OCI-LY3 (cell line): Measurements from ENCODE around the gene MAP3K5.

Experiments used
- H2AFZ ChIP-seq: fragments of 200-600, 300-600 bp; shearing (Covaris generic); 2 replicates; pipeline ENCODE4 v1.6.0; 2014; ENCODE audit warnings: antibody characterized with exemption, low read depth, low read length
- H3K27ac ChIP-seq: fragments of 200-600, 300-600 bp; sonication (generic); 2 replicates; pipeline ENCODE4 v1.5.1; 2014; ENCODE audit warnings: mild to moderate bottlenecking, low read length, moderate library complexity, mixed read lengths
- H3K27me3 ChIP-seq: fragments of 200-600, 300-600 bp; sonication (generic); 2 replicates; pipeline ENCODE4 v1.6.1; 2014; ENCODE audit warnings: low read depth, low read length, mixed read lengths
- H3K36me3 ChIP-seq: fragments of 200-600, 300-600 bp; sonication (generic); replicated peaks from 2 replicates; pipeline ENCODE3; 2014; ENCODE audit warnings: low read depth, low read length, mixed read lengths
- H3K4me1 ChIP-seq: fragments of 300-600, 200-600 bp; sonication (generic); 2 replicates; pipeline ENCODE4 v1.6.1; 2014; ENCODE audit warnings: low read length, mixed read lengths
- H3K4me2 ChIP-seq: fragments of 200-600, 300-600 bp; sonication (generic); 2 replicates; pipeline ENCODE4 v1.6.1; 2014; ENCODE audit warnings: low read length, mixed read lengths
- H3K4me3 ChIP-seq: fragments of 300-600, 200-600 bp; sonication (generic); 2 replicates; pipeline ENCODE4 v1.5.1; 2014; ENCODE audit warnings: antibody characterized with exemption, mild to moderate bottlenecking, low read length, moderate library complexity
- H3K79me2 ChIP-seq: fragments of 300-600, 200-600 bp; shearing (Covaris generic); 2 replicates; pipeline ENCODE4 v1.6.1; 2014; ENCODE audit warnings: mild to moderate bottlenecking, low read length, mixed read lengths
- H3K9ac ChIP-seq: fragments of 300-600, 200-600 bp; shearing (Covaris generic); 2 replicates; pipeline ENCODE4 v1.6.0; 2014; ENCODE audit warnings: mild to moderate bottlenecking, low read length, moderate library complexity
- H3K9me3 ChIP-seq: fragments of 200-600, 300-600 bp; shearing (Covaris generic); 2 replicates; pipeline ENCODE4 v1.6.1; 2014; ENCODE audit warnings: low read length, mixed read lengths; ENCODE audit not compliant: insufficient read depth
- H4K20me1 ChIP-seq: fragments of 200-600, 300-600 bp; sonication (generic); 2 replicates; pipeline ENCODE4 v1.6.1; 2016; ENCODE audit warnings: low read length, mixed read lengths; ENCODE audit not compliant: insufficient read depth
- CTCF ChIP-seq: fragments of 200-600, 300-600 bp; sonication (generic); IDR thresholded peaks from 2 replicates; pipeline ENCODE4 v1.5.1; 2014; ENCODE audit warnings: antibody characterized with exemption, low read length, low read depth
- EZH2phosphoT487 ChIP-seq: fragments of 200-600 bp; shearing (Covaris generic); IDR thresholded peaks from 2 replicates; pipeline ENCODE4 v1.6.1; 2018; ENCODE audit warnings: antibody characterized with exemption, mixed run types, low read depth

The MAP3K5 gene

DNA sequence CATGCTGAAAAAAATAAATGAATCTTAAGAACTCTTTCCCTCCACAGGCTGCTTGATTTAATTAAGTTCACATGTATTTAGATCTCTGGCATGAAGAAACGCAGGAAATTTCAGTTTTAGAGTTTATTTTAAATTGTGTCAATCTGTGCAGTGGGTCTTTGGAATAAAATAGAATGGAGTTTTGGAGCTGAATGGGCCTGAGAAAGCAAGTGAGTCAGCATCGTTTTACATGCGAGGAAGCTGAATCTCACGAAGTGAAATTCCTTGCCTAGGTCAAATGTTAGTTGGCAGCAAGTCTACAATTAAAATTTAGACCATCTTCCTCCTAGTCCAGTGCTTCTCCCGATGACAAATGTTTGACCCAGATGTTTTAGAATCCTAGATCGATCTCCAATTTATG is 264.4 kb downstream of the MAP3K5 start:
- no peaks in the 10 kb centered on the region for H3K27me3 ChIP-seq
- H3K9ac ChIP-seq: no peak overlapping the region
- H3K36me3 ChIP-seq: no peaks in the 10 kb centered on the region

DNA sequence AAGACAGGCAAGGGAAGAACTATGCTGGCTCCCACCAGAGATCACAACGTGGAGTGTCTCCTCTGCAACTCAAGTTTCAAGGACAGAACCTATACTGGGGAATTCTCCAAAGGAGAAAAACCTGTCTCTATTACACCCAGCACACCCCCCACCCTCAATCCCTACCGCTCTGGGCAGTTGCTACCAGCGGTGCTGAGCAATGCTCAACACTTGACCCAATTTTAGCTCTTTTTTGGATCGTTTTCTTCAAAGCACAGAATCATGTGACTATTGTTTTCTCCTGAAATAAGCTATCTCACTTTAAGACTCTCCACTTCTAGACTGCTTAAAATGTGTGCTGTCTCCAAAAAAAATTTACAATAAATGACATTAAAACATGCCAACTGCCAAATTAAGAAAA is 265.3 kb downstream of the MAP3K5 start:
- no peaks in the 10 kb centered on the region for H3K9me3 ChIP-seq
- H3K4me2 ChIP-seq: no peak overlapping the region
- H3K4me3 ChIP-seq: no peak overlapping the region
- TF ChIP-seq EZH2phosphoT487: no peak
- no peak for TF ChIP-seq CTCF
- no peak overlapping the region for H3K27ac ChIP-seq
- no peak overlapping the region for H3K9ac ChIP-seq
- H3K36me3 ChIP-seq: no peaks in the 10 kb centered on the region
- H3K4me1 ChIP-seq: 0 out of 2 replicates have a peak, but pooled peaks cover 4% of the 10 kb centered on the region
- H4K20me1 ChIP-seq: no peaks in the 10 kb centered on the region
- no peaks in the 10 kb centered on the region for H3K79me2 ChIP-seq
- H3K27me3 ChIP-seq: no peaks in the 10 kb centered on the region
- H2AFZ ChIP-seq: no peak overlapping the region

More for the DNA sequence above, 264.4 kb downstream of the MAP3K5 start:
- H3K9me3 ChIP-seq: no peaks in the 10 kb centered on the region
- no peaks in the 10 kb centered on the region for H4K20me1 ChIP-seq
- H2AFZ ChIP-seq: no peak overlapping the region
- no peaks in the 10 kb centered on the region for H3K79me2 ChIP-seq
- no peak overlapping the region for H3K27ac ChIP-seq
- H3K4me1 ChIP-seq: 0 out of 2 replicates have a peak, but pooled peaks cover 4% of the 10 kb centered on the region
- TF ChIP-seq CTCF (no peak), EZH2phosphoT487 (no peak)
- H3K4me3 ChIP-seq: no peak overlapping the region
- H3K4me2 ChIP-seq: no peak overlapping the region

DNA sequence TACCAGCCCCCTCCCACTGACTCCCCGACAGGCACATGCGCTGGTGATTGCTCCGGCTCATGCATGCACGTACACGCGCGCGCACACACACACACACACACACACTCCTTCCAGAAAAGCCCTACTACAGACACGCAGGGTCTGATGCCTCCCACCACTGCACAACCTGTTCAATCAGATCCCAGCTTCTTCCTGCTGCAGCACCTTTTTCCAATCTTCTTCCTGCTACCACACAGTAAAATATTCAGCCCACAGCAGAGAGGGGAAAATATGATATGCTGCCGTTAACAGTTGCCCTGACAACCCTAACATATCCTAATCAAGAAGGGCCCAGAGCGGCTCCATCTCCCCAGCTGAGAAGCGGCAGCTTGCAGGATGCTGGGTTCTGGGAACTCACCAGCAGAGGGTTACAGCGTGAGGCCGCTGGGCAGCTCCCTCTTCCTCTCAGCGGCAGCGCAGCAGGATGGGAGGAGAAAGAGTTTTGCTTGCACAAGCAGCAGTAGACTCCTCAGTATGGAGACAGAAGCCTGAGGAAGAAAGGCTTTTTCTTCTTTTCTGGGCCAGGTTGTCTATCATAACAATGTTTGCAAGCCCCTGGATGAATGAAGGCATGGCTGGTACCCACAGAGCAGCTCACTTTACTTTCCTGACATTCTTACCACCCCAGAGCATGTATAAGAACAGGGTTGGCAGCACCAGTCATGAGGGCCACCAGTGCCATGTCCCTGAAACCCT is 265.9 kb downstream of the MAP3K5 start:
- Histone ChIP-seq H3K9me3 (no peaks in the 10 kb centered on the region), H3K36me3 (no peaks in the 10 kb centered on the region), H3K79me2 (no peaks in the 10 kb centered on the region), H3K9ac (no peak overlapping the region), H3K27me3 (no peaks in the 10 kb centered on the region), H3K4me1 (0 out of 2 replicates have a peak, but pooled peaks cover 4% of the 10 kb centered on the region), H3K4me2 (no peak overlapping the region), H3K4me3 (no peak overlapping the region), H2AFZ (no peak overlapping the region), H3K27ac (no peak overlapping the region), H4K20me1 (no peaks in the 10 kb centered on the region)
- TF ChIP-seq CTCF (no peak), EZH2phosphoT487 (no peak)

GRCh38 chr6:136525586-136526195 is 266.6 kb downstream of the MAP3K5 start:
- Histone ChIP-seq H3K4me3 (no peak overlapping the region), H3K4me1 (0 out of 2 replicates have a peak, but pooled peaks cover 4% of the 10 kb centered on the region), H3K4me2 (no peak overlapping the region), H3K36me3 (no peaks in the 10 kb centered on the region), H3K27me3 (no peaks in the 10 kb centered on the region), H3K9ac (no peak overlapping the region), H3K79me2 (no peaks in the 10 kb centered on the region), H3K27ac (no peak overlapping the region), H2AFZ (peak overlapping the region; percentile 57; the same call in 1 of the 2 replicates), H4K20me1 (no peaks in the 10 kb centered on the region), H3K9me3 (no peaks in the 10 kb centered on the region)
- TF ChIP-seq EZH2phosphoT487: no peak
- no peak for TF ChIP-seq CTCF
